WI38 (cell line): ENCODE results near the gene KDF1.

Experiments
- H3K4me3 ChIP-seq: 2 replicates; pipeline ENCODE4 v1.5.1; 2011; ENCODE audit warnings: low read depth, mild to moderate bottlenecking, control low read depth, low read length
- TF ChIP-seq, protein P1 (sequence below): IDR thresholded peaks from 2 replicates; pipeline ENCODE4 v1.5.1; 2012; ENCODE audit warnings: low read depth, mild to moderate bottlenecking, control low read depth, low read length

The KDF1 gene, protein sequence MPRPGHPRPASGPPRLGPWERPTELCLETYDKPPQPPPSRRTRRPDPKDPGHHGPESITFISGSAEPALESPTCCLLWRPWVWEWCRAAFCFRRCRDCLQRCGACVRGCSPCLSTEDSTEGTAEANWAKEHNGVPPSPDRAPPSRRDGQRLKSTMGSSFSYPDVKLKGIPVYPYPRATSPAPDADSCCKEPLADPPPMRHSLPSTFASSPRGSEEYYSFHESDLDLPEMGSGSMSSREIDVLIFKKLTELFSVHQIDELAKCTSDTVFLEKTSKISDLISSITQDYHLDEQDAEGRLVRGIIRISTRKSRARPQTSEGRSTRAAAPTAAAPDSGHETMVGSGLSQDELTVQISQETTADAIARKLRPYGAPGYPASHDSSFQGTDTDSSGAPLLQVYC

DNA sequence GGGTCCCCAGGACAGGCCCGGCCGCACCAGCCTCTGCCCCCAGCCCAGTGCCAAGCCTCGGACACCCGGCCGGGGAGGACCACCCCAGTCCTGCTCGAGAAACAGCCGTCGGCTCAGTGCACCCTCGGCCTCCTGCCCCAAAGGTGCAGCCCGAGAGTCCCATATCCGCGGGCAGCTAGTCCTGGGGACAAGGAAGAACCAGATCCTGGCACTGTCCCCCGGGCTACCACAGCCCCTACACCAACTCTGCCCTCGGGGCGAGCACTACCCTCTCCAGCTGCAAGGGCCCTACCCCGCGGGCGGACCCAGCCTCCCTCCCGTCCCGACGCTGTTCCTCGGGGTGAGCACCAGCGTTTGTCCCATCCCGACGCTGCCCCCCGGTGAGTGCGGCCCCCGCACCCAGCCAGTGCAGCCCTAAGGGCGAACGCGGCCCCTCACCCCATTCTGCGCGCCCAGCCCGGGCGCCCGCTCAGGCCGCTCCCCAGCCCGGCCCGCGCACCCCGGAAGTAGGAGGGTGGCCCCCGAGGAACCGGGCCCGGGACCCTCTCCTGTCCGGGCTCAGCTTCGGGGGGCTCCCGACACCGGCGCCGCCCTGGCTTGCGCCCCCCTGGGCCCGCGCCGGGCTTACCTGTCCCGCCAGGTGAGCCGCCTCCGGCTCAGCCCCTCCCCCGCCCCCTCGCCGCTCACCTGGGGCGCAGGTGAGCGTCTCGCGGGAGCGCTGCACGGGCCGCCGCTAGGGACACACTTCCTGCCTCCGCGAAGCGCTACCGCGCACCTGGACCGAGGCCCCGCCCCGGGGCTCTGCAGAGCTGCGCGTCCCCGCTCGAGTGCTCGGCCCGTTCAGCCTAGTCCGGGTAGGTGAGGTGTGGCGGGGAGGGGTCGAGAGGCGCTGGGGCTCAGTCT lies at the start of gene KDF1:
KDF1 (minus strand) TSS at position 747 of the 903 bp plus-strand sequence. CDS start 8,088 bp downstream, outside the sequence.
- peak within 1 kb of the TSS; percentile 18 for H3K4me3 ChIP-seq
- TF ChIP-seq, protein P1, sequence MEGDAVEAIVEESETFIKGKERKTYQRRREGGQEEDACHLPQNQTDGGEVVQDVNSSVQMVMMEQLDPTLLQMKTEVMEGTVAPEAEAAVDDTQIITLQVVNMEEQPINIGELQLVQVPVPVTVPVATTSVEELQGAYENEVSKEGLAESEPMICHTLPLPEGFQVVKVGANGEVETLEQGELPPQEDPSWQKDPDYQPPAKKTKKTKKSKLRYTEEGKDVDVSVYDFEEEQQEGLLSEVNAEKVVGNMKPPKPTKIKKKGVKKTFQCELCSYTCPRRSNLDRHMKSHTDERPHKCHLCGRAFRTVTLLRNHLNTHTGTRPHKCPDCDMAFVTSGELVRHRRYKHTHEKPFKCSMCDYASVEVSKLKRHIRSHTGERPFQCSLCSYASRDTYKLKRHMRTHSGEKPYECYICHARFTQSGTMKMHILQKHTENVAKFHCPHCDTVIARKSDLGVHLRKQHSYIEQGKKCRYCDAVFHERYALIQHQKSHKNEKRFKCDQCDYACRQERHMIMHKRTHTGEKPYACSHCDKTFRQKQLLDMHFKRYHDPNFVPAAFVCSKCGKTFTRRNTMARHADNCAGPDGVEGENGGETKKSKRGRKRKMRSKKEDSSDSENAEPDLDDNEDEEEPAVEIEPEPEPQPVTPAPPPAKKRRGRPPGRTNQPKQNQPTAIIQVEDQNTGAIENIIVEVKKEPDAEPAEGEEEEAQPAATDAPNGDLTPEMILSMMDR: no peak

DNA sequence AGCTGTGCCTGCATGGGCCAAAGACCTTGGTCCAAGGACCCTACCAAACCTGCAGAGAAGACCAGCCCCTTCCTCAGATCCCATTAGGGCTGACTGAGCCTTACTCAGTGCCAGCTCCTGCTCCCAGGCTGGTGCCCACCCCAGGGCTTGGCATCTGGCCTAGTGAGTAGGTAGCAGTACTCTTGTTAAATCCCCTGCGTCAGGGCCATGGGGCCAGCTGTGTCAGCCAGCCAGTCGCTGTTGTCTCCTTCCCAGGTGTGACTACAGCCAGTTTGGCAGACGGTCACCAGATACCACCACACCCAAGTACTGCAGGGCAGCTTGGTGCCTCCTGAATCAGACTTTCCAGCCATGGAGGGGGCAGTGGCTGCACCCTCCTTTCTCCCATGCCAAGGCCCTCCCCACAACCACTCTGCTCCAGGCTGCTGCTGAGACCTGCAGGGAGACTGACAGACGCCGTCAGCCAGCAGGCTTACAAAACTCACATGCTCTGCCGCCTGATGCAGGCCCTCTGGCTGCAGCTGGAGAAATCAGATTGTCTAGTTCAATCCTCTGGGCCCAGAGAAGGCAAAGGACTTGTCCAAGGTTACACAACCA lies 49.4 kb upstream of the KDF1 start:
- H3K4me3 ChIP-seq: no peak overlapping the region

DNA sequence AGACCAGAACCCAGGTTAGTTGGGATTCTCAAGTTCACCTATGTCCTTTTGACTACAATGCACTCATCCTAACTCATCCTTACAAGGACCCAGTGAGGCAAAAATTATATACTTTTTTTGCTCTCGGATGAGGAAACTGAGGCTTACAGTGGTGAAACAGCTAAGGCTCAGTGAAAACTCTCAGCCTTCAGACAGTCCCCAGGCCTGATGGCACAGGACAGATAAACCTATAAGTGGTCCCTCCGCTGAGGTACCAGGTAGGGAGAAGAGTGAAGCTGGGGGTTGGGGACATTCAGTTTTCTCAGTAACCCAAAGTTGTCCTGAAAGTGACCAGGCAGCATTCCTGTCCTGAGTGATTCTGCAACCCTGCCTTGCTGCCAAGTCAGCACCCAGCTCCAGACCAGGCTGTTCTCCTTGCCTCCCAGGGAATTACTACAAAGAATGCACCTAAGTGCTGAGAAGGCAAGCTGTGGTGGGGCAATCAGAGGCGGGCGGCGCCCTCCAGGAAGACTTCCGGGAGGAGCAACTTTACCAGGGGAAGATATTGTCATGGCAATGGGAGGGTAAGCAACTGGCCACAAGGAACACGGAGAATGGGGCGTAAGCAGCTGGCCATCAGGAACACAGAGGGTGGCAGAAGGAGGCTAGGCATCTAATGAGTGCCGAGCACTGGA lies 47.8 kb upstream of the KDF1 start:
- H3K4me3 ChIP-seq: no peak overlapping the region

More for the DNA sequence above, 49.4 kb upstream of the KDF1 start:
- TF ChIP-seq, protein P1: no peak

DNA sequence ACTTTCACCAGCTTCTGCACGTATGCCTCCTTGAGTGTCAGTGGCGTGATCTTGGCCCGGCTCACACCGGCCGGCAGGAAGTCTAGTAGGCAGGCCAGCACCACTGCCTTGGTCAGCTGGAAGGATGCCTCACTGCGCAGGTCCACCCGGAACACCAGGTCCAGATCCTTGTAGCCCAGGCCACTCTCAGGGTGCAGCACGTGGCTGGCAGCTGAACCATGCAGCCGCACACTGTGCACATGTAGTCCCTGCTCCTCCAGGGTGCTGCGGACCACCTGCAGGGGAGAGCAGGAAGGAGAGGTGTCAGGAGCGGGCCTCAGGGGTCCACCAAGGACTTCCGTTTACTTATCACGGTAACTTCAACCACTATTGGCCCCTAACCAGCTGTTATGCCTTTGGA lies 46.4 kb upstream of the KDF1 start:
- TF ChIP-seq, protein P1: no peak
- no peak overlapping the region for H3K4me3 ChIP-seq

More for the DNA sequence above, 47.8 kb upstream of the KDF1 start:
- TF ChIP-seq, protein P1: no peak

DNA sequence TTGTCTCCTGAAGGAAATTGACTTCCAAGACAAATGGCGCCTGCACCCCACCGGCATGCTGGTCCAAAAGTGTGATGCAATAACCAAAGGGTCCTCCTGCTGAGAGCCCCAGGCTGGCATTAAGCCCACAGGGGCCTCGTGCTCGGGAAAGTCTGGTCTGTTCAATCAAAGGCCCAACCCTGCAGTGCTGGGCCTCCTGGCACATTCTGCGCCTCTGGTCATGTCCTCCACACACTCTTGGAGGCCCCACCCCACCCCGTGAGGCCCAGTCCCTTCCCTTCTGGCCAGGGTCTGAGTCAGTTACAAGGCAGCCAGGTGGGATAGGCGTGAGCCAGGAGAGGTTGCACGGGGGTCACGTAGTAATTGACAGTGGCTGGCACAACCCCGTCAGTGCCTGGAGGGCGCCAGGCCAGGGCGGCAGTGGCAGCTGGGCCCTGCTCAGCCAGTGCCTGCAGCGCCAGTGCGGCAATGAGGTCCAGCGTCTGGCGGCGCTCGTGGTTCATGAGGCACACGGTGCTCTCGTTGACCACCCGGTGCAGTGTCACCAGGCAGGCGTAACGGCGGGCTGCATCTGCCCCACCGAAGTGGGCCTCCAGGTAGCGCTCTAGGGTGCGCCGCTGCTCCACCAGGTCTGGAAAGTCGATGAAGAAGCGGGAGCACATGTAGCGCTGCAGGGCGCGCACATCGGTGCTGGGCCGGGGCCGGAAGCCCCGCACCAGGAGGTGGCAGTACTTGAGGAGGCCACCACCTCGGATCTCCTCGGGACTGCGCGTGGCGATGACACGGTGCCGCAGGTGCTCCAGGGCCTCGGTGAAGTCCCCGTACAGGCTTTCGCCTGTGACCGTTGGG lies 45.6 kb upstream of the KDF1 start:
- TF ChIP-seq, protein P1: no peak
- H3K4me3 ChIP-seq: no peak overlapping the region

DNA sequence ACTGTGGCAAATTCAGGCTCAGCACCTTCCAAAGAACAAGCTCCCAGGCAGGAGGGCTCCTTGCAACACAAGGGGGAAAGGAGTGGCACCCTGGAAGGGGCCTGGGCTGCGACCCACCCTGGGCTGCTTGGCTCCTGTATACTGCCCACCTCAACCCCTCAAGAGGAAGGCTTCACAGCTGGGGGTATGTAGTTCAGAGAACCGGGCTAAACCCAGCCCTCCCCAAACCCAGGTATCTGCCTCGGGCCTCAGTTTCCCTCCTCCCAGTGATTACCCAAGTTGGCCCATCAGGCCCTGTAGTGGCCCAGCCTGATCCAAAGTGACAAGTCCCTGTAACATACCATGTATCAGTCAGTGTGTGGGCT lies 44.9 kb upstream of the KDF1 start:
- TF ChIP-seq, protein P1: no peak
- H3K4me3 ChIP-seq: no peak overlapping the region
